GM12878 (cell line): ENCODE measurements around the gene ZNF483. TPM values are rescaled to one million over a fixed set of nuclear protein-coding genes. Genes with fewer than 3 reads are reported as not detected.

Experiments
- ATAC-seq: fragments of 200-7000 bp; cut with Tn5 transposase; 3 replicates; pipeline ENCODE4 v1.9.1; 2020; ENCODE audit warnings: mild to moderate bottlenecking, moderate library complexity
- BruUV-seq: library from RNA; stranded (reverse); fragments of 400-500 nt; replicated peaks from 2 replicates; lab custom pipeline; 2021; lab: Mats Ljungman, UMichigan
- CTCF ChIA-PET: fragments of 300-600 bp; sonication (Branson Sonifier 250); formaldehyde crosslinking; extraction: SDS; loops from one replicate; lab custom pipeline; 2021; ENCODE audit warnings: inconsistent platforms; lab: Yijun Ruan, JAX
- POLR2A ChIA-PET: fragments of 350-600 bp; formaldehyde crosslinking; extraction: SDS; loops from one replicate; lab custom pipeline; 2021; ENCODE audit warnings: inconsistent platforms; lab: Charles Lee
- RAD21 ChIA-PET: fragments of 300-600 bp; sonication (Branson Sonifier 250); formaldehyde crosslinking; loops from one replicate; lab custom pipeline; 2023; ENCODE audit warnings: antibody characterized with exemption; ENCODE audit not compliant: unreplicated experiment; lab: Charles Lee
- SMC1A ChIA-PET: fragments of 300-600 bp; sonication (Branson Sonifier 250); formaldehyde crosslinking; loops from one replicate; lab custom pipeline; 2023; ENCODE audit not compliant: unreplicated experiment, uncharacterized antibody; lab: Charles Lee
- DNase-seq: peaks from one replicate; pipeline ENCODE4 v3.0.0-alpha.2; 2011; ENCODE audit warnings: low read depth, low spot score
- FAIRE-seq: peaks from 3 replicates; lab custom pipeline; 2011; peaks lifted over from hg19 to GRCh38; lab: Jason Lieb, UNC
- H2AFZ ChIP-seq: 2 replicates; pipeline ENCODE4 v1.6.0; 2011; ENCODE audit warnings: low read depth, low read length, control low read depth; ENCODE audit not compliant: control insufficient read depth
- H3K27ac ChIP-seq: 2 replicates; pipeline ENCODE4 v1.5.1; 2011; ENCODE audit warnings: control low read depth; ENCODE audit not compliant: control insufficient read depth, insufficient read depth
- H3K27me3 ChIP-seq, 2 experiments: replicated peaks in 1 of 2; 2 replicates each; pipeline versions ENCODE4 v1.6.0 to v1.6.1; 2011; ENCODE audit warnings: low read length in 1 of 2; ENCODE audit not compliant: control insufficient read depth in 2 of 2, insufficient read depth in 2 of 2
- H3K36me3 ChIP-seq, 2 experiments: 2 replicates each; pipeline ENCODE4 v1.5.1; 2011; ENCODE audit warnings: low read length in 1 of 2; ENCODE audit not compliant: control insufficient read depth in 2 of 2, insufficient read depth in 2 of 2
- H3K4me1 ChIP-seq: 2 replicates; pipeline ENCODE4 v1.6.1; 2011; ENCODE audit warnings: mild to moderate bottlenecking, low read length, moderate library complexity, mixed read lengths; ENCODE audit not compliant: control insufficient read depth, insufficient read depth
- H3K4me2 ChIP-seq: 2 replicates; pipeline ENCODE4 v1.6.0; 2011; ENCODE audit warnings: control low read depth; ENCODE audit not compliant: control insufficient read depth, insufficient read depth
- H3K4me3 ChIP-seq: fragments of 200-600 bp; sonication (generic); 2 replicates; pipeline ENCODE4 v1.5.1; 2016
- H3K79me2 ChIP-seq: 2 replicates; pipeline ENCODE4 v1.6.0; 2011; ENCODE audit warnings: low read length; ENCODE audit not compliant: control insufficient read depth, insufficient read depth
- H3K9ac ChIP-seq: 2 replicates; pipeline ENCODE4 v1.8.0; 2011; ENCODE audit warnings: low read length, control low read depth, mixed read lengths; ENCODE audit not compliant: control insufficient read depth, insufficient read depth
- H3K9me3 ChIP-seq: replicated peaks from 3 replicates; pipeline ENCODE4 v1.5.1; 2011; ENCODE audit warnings: mild to moderate bottlenecking, low read length; ENCODE audit not compliant: control insufficient read depth, insufficient read depth
- H4K20me1 ChIP-seq: 2 replicates; pipeline ENCODE4 v1.6.0; 2011; ENCODE audit not compliant: control insufficient read depth, insufficient read depth
- BCL11A ChIP-seq: IDR thresholded peaks from 2 replicates; pipeline ENCODE4 v1.6.1; 2011; ENCODE audit warnings: low read depth, low read length
- BCL3 ChIP-seq: IDR thresholded peaks from 2 replicates; pipeline ENCODE4 v1.6.1; 2011; ENCODE audit warnings: borderline replicate concordance, low read depth, mild to moderate bottlenecking, moderate library complexity, low read length; ENCODE audit not compliant: insufficient read depth, poor library complexity, severe bottlenecking
- CEBPB ChIP-seq, 2 experiments: fragments of 150-350 bp in 1 of 2; IDR thresholded peaks; 2 replicates each; pipeline ENCODE4 v1.6.1; 2012 to 2014; ENCODE audit warnings: low read depth in 2 of 2, low read length in 2 of 2, borderline replicate concordance in 1 of 2, inconsistent platforms in 1 of 2
- E2F4 ChIP-seq: IDR thresholded peaks from 2 replicates; pipeline ENCODE4 v1.6.1; 2012; ENCODE audit warnings: low read depth, low read length, improper control_type of control experiment
- E2F8 ChIP-seq: fragments of 450-650 bp; IDR thresholded peaks from 2 replicates; pipeline ENCODE4 v1.6.1; 2018; ENCODE audit warnings: mild to moderate bottlenecking, low read depth, moderate library complexity; ENCODE audit not compliant: partially characterized antibody
- FOS ChIP-seq: IDR thresholded peaks from 3 replicates; pipeline ENCODE4 v1.6.1; 2011; ENCODE audit warnings: borderline replicate concordance; ENCODE audit not compliant: insufficient read length; ENCODE audit errors: extremely low read depth
- GABPA ChIP-seq: IDR thresholded peaks from 2 replicates; pipeline ENCODE4 v1.6.1; 2014; ENCODE audit warnings: antibody characterized with exemption, low read depth, mild to moderate bottlenecking, inconsistent platforms
- MYC ChIP-seq: IDR thresholded peaks from 2 replicates; pipeline ENCODE4 v1.6.1; 2011; ENCODE audit warnings: mild to moderate bottlenecking, low read length, moderate library complexity, inconsistent platforms; ENCODE audit not compliant: insufficient read depth, insufficient replicate concordance, insufficient read length, severe bottlenecking
- PBX3 ChIP-seq: IDR thresholded peaks from 2 replicates; pipeline ENCODE4 v1.6.1; 2011; ENCODE audit warnings: mild to moderate bottlenecking, low read depth, low read length, moderate library complexity; ENCODE audit not compliant: insufficient replicate concordance
- REST ChIP-seq: IDR thresholded peaks from 2 replicates; pipeline ENCODE4 v1.6.1; 2012; ENCODE audit warnings: mild to moderate bottlenecking, low read depth, low read length
- SMAD5 ChIP-seq: IDR thresholded peaks from 2 replicates; pipeline ENCODE4 v1.6.1; 2016; ENCODE audit warnings: antibody characterized with exemption, low read depth
- SMARCA5 ChIP-seq: fragments of 450-650 bp; IDR thresholded peaks from 2 replicates; pipeline ENCODE4 v1.6.1; 2017; ENCODE audit warnings: mild to moderate bottlenecking
- SRF ChIP-seq, 2 experiments: IDR thresholded peaks; 2 replicates each; pipeline ENCODE4 v1.6.1; 2011; ENCODE audit warnings: low read depth in 2 of 2, low read length in 2 of 2, mild to moderate bottlenecking in 1 of 2, moderate library complexity in 1 of 2
- WGBS: methylation state at CpG from one replicate; pipeline ENCODE4 v1.1.6; 2016; ENCODE audit warnings: low lambda C conversion rate; ENCODE audit not compliant: insufficient replicate concordance, insufficient coverage; ENCODE audit errors: missing lambda C conversion rate; 5-methylcytosine and 5-hydroxymethylcytosine counted together
- in situ Hi-C: fragments of 300-500 bp; cut with MboI; formaldehyde crosslinking; loops from 9 replicates; pipeline ENCODE4 v1.14.3; 2018; ENCODE audit warnings: mixed read lengths
- intact Hi-C: fragments of 100-400 bp; cut with micrococcal nuclease; formaldehyde crosslinking; loops from one replicate; pipeline ENCODE4 v1.14.2; 2022; ENCODE audit not compliant: unreplicated experiment
- polyA plus RNA-seq, 11 experiments: library from polyadenylated mRNA; depleted of rRNA in 4 of 11; unstranded in 6 of 11; stranded (reverse) in 5 of 11; fragments of >200 nt; fragmentation: Nextera tagmentation in 4 of 11; fragmentation: Illumina TruSeq in 1 of 11; extraction: Ambion mirVana in 4 of 11; extraction: Trizol in 1 of 11; gene quantifications; 1 replicate in 1 of 11; 2 replicates in 10 of 11; pipeline versions ENCODE4 v1.2.1 to v1.2.3, GENCODE V29; 2011 to 2016; ENCODE audit warnings: inconsistent platforms in 2 of 11, missing spikeins in 2 of 11, low read depth in 1 of 11
- total RNA-seq, 4 experiments: library from RNA; depleted of rRNA in 3 of 4; stranded (reverse); fragments of >200 nt in 3 of 4; fragmentation: Illumina TruSeq in 1 of 4; extraction: Trizol in 1 of 4; gene quantifications; 2 replicates each; pipeline versions ENCODE4 v1.2.1 to v1.2.3, GENCODE V29; 2013 to 2021

ZNF483 gene
- total and polyA plus RNA-seq, 10 of the 15 experiments (the other 5 are each of a cell fraction or from before 2014, with no cell fraction given): 0.03 to 0.76 (median 0.26) TPM; not detected in 1

- CTCF ChIA-PET: no interaction called here
- Histone ChIP-seq H2AFZ (no peak overlapping the region), H3K9me3 (peaks cover 7% of the 10 kb centered on the region; the same call in 2 of the 3 replicates), H4K20me1 (no peaks in the 10 kb centered on the region), H3K36me3 (no peaks in the 10 kb centered on the region), H3K27ac (no peak overlapping the region), H3K4me3 (no peak overlapping the region), H3K4me1 (no peaks in the 10 kb centered on the region), H3K27me3 (no peaks in the 10 kb centered on the region), H3K4me2 (no peak overlapping the region), H3K9ac (no peak overlapping the region), H3K79me2 (no peaks in the 10 kb centered on the region)
- in situ Hi-C loops: no loop called here
- DNase-seq (no peak), FAIRE-seq (no peak), ATAC-seq (no peak)
- whole genome bisulfite sequencing: 46% methylated on average over 1 of the region's 1 CpG
- POLR2A ChIA-PET: no interaction called here
- BruUV-seq: no TSS peak
- SMC1A ChIA-PET: no interaction called here
- intact Hi-C loops: no loop called here
- RAD21 ChIA-PET: no interaction called here
- TF ChIP-seq MYC: no peak
- no peak for TF ChIP-seq SMARCA5
- TF ChIP-seq SRF (IDR thresholded peaks at IDR 0.05; ENCODE audit: low read depth in 2 of 2, low read length in 2 of 2): no peak
- no peak for TF ChIP-seq CEBPB (IDR thresholded peaks at IDR 0.05; ENCODE audit: borderline replicate concordance in 1 of 2, low read depth in 2 of 2, low read length in 2 of 2)
- no peak for TF ChIP-seq E2F4
- TF ChIP-seq BCL3: no peak
- no peak for TF ChIP-seq REST
- no peak for TF ChIP-seq GABPA
- TF ChIP-seq PBX3: no peak
- TF ChIP-seq FOS: no peak
- TF ChIP-seq BCL11A: no peak
- TF ChIP-seq SMAD5: no peak
- no peak for TF ChIP-seq E2F8
Observed at GRCh38 chr9:111566234-111566633, 41.3 kb downstream of the ZNF483 start.
